Measurements from ENCODE around the gene ZNF335. TPM values are rescaled to one million over a fixed set of nuclear protein-coding genes. Genes with fewer than 3 reads are reported as not detected.

Gene ZNF335
- total and polyA plus RNA-seq, 2 of the 13 experiments (the other 11 are each of a cell fraction or from before 2014, with no cell fraction given) = 9.7 to 13.7 TPM

DNA sequence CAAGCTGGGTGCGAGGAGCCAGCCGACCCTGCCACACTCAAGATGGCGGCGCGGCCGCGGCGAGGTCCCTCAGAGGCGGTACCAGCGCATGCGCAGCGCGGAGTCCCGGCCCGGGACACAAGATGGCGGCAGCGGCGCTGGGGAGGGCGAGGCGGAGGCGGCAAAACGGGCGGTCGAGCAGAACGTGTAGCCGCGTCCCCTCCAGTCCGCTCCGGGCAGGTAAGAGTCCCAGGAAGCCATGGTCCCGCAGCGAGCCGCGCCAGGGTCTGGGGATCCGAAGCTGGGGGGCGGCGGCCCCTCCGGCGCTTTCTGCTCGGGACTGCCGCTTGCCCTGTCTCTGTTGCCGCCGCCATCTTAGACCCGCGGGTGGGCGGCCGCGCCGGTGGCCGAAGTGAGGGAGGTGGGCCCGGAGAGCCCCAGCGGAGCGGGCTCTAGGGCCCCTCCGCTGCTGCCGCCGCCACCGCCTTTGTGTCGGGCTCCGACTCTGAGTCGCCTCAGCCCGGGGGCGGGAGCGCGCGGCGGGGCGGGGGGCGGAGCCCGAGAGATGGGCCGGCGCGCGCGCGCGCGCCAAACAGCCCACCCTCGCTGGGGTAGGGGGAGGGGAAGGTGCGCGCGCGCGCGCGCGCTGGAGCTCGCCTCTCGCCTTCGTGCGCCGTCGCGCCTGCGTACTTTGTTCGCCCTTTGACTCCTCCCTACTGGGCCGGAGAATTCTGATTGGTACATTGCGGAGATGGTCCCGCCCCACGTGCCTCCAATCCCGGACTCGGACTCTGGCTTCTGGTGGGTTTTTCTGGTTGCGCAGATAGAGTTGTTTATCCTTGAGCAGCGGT lies 37.2 kb downstream of the ZNF335 start, which contains the start of gene PCIF1 (continued):
- TF ChIP-seq ZBED4 (CRISPR knock-in tag; IDR thresholded peaks at IDR 0.05; ENCODE audit: borderline replicate concordance) (peak; percentile 29; the same call in 1 of the 2 replicates), NKX3-1 (CRISPR knock-in tag; IDR thresholded peaks at IDR 0.05) (0 out of 2 replicates have a peak, but pooled peaks have one; percentile 78), TSC22D2 (CRISPR knock-in tag; IDR thresholded peaks at IDR 0.05; ENCODE audit: borderline replicate concordance) (peak; percentile 96), ZNF672 (CRISPR knock-in tag; IDR thresholded peaks at IDR 0.05) (no peak; the same call in 1 of the 2 replicates), KAT2B (IDR thresholded peaks at IDR 0.05; ENCODE audit: borderline replicate concordance, low read depth, low read length) (no peak), SAFB2 (CRISPR knock-in tag; IDR thresholded peaks at IDR 0.05; ENCODE audit: borderline replicate concordance, low read depth) (peak; percentile 98), KAT7 (CRISPR knock-in tag; IDR thresholded peaks at IDR 0.05; ENCODE audit: borderline replicate concordance) (peak; percentile 83; the same call in 1 of the 2 replicates), RORA (CRISPR knock-in tag; IDR thresholded peaks at IDR 0.05) (no peak), ZNF766 (CRISPR knock-in tag; IDR thresholded peaks at IDR 0.05; ENCODE audit: borderline replicate concordance) (no peak), GATA4 (IDR thresholded peaks at IDR 0.05; ENCODE audit: borderline replicate concordance, low read depth) (no peak; the same call in none of the 2 replicates), ETV6 (CRISPR knock-in tag; conservative IDR thresholded peaks at IDR 0.05) (peak; percentile 93), HBP1 (CRISPR knock-in tag; IDR thresholded peaks at IDR 0.05; ENCODE audit: low read depth) (0 out of 2 replicates have a peak, but pooled peaks have one; percentile 11), ZBTB20 (CRISPR knock-in tag; IDR thresholded peaks at IDR 0.05; ENCODE audit: borderline replicate concordance, low read depth) (no peak; the same call in none of the 2 replicates), ZSCAN30 (CRISPR knock-in tag; IDR thresholded peaks at IDR 0.05) (no peak; the same call in 1 of the 2 replicates), NFYB (CRISPR knock-in tag; IDR thresholded peaks at IDR 0.05) (peak; percentile 93)
- TF ChIP-seq, protein P1, sequence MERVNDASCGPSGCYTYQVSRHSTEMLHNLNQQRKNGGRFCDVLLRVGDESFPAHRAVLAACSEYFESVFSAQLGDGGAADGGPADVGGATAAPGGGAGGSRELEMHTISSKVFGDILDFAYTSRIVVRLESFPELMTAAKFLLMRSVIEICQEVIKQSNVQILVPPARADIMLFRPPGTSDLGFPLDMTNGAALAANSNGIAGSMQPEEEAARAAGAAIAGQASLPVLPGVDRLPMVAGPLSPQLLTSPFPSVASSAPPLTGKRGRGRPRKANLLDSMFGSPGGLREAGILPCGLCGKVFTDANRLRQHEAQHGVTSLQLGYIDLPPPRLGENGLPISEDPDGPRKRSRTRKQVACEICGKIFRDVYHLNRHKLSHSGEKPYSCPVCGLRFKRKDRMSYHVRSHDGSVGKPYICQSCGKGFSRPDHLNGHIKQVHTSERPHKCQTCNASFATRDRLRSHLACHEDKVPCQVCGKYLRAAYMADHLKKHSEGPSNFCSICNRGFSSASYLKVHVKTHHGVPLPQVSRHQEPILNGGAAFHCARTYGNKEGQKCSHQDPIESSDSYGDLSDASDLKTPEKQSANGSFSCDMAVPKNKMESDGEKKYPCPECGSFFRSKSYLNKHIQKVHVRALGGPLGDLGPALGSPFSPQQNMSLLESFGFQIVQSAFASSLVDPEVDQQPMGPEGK (CRISPR knock-in tag; IDR thresholded peaks at IDR 0.05) = peak; percentile 73
- TF ChIP-seq, protein P2, sequence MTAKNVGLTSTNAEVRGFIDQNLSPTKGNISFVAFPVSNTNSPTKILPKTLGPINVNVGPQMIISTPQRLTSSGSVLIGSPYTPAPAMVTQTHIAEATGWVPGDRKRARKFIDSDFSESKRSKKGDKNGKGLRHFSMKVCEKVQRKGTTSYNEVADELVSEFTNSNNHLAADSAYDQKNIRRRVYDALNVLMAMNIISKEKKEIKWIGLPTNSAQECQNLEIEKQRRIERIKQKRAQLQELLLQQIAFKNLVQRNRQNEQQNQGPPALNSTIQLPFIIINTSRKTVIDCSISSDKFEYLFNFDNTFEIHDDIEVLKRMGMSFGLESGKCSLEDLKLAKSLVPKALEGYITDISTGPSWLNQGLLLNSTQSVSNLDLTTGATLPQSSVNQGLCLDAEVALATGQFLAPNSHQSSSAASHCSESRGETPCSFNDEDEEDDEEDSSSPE (CRISPR knock-in tag; IDR thresholded peaks at IDR 0.05) = no peak; the same call in none of the 2 replicates
- TF ChIP-seq, protein P3, sequence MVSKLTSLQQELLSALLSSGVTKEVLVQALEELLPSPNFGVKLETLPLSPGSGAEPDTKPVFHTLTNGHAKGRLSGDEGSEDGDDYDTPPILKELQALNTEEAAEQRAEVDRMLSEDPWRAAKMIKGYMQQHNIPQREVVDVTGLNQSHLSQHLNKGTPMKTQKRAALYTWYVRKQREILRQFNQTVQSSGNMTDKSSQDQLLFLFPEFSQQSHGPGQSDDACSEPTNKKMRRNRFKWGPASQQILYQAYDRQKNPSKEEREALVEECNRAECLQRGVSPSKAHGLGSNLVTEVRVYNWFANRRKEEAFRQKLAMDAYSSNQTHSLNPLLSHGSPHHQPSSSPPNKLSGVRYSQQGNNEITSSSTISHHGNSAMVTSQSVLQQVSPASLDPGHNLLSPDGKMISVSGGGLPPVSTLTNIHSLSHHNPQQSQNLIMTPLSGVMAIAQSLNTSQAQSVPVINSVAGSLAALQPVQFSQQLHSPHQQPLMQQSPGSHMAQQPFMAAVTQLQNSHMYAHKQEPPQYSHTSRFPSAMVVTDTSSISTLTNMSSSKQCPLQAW (CRISPR knock-in tag; IDR thresholded peaks at IDR 0.05) = no peak; the same call in none of the 2 replicates

All from HepG2 (cell line).